AG09309 (cell line): ENCODE measurements around the gene ZBTB11.
"Not testable (repeated sequence)": the region's sequence is repeated elsewhere in the genome, so short reads cannot be mapped to it uniquely, and the experiment has no call there.

Experiments used
- DNase-seq: peaks from one replicate; pipeline ENCODE4 v3.0.0-alpha.2; 2010; ENCODE audit warnings: low read depth
- H3K4me3 ChIP-seq: 2 replicates; pipeline ENCODE4 v1.5.1; 2011; ENCODE audit warnings: mild to moderate bottlenecking, low read depth, low read length, moderate library complexity; ENCODE audit not compliant: control insufficient read depth
- TF ChIP-seq, protein P1 (sequence below): IDR thresholded peaks from 2 replicates; pipeline ENCODE4 v1.5.1; 2011; ENCODE audit warnings: mild to moderate bottlenecking, low read depth, low read length, inconsistent platforms; ENCODE audit not compliant: insufficient read depth, control insufficient read depth; ENCODE audit errors: missing control alignments

The ZBTB11 gene

DNA sequence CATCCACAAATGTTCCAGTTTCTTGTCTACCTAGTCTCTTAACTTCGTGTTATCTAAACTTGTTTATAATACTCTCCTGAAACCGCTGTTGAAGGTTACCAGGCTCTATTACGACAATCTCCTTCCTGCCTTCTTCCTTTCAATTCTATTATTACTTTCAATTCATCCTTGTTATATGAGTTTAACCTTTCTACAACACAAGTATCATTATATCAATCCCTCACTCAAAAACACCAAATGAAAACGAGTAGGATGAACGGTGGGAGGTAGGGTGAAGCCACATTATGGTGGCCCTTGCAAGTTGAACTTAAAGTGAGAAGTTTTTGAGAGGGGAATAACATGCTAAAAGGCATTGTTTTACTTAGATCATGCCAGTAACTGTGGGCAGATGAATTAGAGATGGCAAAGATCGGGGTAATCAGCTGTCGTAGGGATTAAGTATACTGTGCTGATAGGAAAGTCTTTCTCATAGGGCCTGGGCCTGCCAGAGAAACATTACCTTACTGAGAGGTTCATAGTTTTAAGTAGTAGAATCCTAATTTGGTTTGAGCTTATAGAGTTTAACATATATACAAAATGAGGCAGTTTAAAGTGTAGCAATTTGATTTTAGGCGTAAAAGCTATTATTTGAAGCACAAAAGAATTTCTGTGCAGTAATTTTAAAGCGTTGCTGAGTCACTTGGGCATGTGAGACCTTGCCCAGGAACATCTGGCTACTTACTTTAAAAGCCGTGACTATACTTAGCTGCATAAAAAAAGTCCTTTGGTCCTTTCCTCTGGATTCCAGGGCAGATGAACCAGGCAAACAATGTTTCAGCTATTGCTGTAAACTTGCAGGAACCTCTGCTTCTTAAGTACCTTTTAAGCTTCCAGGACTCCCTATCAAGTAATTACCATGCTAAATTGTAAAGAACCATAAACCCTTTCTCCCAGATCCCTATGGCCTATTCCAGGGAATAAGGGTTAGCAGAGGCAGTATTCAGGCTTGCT is 44.2 kb upstream of the ZBTB11 start:
- TF ChIP-seq, protein P1, sequence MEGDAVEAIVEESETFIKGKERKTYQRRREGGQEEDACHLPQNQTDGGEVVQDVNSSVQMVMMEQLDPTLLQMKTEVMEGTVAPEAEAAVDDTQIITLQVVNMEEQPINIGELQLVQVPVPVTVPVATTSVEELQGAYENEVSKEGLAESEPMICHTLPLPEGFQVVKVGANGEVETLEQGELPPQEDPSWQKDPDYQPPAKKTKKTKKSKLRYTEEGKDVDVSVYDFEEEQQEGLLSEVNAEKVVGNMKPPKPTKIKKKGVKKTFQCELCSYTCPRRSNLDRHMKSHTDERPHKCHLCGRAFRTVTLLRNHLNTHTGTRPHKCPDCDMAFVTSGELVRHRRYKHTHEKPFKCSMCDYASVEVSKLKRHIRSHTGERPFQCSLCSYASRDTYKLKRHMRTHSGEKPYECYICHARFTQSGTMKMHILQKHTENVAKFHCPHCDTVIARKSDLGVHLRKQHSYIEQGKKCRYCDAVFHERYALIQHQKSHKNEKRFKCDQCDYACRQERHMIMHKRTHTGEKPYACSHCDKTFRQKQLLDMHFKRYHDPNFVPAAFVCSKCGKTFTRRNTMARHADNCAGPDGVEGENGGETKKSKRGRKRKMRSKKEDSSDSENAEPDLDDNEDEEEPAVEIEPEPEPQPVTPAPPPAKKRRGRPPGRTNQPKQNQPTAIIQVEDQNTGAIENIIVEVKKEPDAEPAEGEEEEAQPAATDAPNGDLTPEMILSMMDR = no peak
- peak; percentile 29 for DNase-seq
- no peak overlapping the region for H3K4me3 ChIP-seq

DNA sequence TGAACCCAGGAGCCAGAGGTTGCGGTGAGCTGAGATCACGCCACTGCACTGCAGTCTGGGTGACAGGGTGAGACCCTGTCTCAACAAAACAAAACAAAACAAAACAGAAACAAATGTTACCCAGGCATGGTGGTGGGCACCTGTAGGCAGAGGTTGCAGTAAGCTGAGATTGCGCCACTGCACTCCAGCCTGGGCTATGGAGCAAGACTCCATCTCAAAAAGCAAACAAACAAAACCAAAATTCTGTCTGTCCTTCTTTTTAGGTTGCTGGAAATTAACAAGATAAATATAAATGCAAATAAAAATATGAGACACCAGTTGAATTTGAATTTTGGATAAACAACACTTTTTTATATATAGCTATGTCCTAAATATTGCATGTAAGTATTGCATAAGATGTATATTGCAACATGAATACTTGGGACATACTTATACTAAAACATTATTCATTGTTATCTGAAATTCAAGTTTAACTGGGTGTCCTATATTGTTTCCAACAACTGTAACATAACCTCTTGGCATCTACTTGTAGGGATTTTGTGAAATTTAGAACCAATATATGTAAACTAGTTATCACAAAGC is 42.8 kb upstream of the ZBTB11 start:
- TF ChIP-seq, protein P1 = no peak
- DNase-seq = no peak
- H3K4me3 ChIP-seq = no peak overlapping the region

DNA sequence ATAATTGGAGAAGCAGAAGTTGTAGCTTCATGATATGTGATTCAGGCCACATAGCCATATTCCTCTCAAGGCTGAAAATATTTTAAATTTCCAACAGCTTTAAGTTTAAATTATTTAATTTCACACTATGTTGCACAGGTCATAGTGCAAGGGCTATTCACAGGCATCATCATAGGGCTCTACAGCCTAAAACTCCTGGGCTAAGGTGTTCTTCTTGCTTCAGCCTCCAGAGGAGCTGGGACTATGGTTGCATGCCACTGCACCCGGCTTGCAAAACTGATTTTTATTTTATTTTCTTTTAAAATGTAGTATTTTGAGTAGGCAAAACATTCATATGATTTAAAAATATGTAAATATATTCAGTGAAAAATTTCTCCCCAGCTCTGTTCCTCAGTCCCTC is 41.5 kb upstream of the ZBTB11 start:
- TF ChIP-seq, protein P1 = no peak

DNA sequence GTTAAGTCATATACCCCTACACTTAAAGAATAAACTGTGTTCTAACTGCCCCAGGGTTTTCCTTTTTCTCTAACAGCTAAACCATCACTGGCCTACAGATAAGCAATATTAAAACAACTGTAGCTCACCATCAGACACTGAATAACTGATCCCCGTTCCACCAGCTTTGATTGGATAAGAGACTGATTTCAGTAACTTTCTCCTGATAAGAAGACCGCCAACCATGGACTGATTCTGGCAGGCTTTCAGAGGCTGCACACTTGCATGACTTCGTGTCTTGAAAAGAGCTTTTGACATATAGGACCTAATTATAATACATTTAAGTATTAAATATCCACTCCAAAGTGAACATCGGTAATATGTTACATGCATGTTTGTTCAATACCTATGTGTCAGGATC is 32.2 kb upstream of the ZBTB11 start:
- TF ChIP-seq, protein P1 = no peak
- no peak overlapping the region for H3K4me3 ChIP-seq
- DNase-seq = no peak

More for the DNA sequence above, 41.5 kb upstream of the ZBTB11 start:
- DNase-seq = no peak
- H3K4me3 ChIP-seq = no peak overlapping the region

DNA sequence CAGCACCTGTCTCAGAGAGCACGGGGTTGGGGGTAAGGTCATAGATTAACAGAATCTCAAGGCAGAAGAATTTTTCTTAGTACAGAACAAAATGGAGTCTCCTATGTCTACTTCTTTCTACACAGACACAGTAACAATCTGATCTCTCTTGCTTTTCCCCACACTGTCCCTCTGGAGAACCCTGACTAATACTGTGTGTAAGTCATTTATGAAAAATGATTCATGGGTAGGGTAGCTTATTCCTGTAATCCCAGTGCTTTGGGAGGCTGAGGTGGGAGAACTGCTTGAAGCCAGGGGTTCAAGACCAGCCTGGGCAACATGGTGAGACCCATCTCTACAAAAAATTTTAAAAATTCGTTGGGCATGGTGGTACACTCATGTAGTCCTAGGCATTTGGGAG is 27.7 kb upstream of the ZBTB11 start:
- H3K4me3 ChIP-seq, DNase-seq: not testable (repeated sequence)

DNA sequence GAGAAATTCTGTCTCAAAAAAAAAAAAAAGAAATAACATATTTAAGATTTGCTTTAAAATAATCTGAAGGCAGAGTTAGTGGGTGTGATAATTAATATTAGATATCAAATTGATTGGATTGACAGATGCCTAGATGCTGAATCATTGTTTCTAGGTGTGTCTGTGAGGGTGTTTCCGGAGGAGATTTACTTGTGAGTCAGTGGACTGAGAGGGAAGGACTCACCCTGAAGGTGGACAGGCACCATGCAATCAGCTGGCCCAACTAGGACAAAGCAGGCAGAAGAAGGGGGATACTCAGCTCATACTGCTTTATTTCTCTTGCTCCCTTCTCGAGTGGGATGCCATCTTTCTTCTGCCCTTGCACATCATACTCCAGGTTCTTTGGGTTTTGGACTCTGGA is 26.2 kb upstream of the ZBTB11 start:
- TF ChIP-seq, protein P1 = no peak
- no peak overlapping the region for H3K4me3 ChIP-seq
- DNase-seq = no peak

DNA sequence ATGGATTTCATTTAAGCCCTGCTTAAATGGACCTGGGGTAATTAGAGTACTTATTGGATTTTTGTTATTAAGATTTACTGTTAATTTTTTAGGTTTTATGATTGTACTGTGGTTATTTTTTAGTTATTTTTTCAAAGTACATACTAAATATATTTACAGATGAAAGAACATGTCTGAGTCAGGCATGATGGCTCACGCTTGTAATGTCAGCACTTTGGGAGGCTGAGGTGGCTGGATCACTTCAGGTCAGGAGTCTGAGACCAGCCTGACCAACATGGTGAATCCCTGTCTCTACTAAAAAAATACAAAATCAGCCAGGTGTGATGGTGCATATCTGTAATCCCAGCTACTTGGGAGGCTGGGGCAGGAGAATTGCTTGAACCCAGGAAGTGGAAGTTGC is 25.8 kb upstream of the ZBTB11 start:
- DNase-seq = no peak
- no peak overlapping the region for H3K4me3 ChIP-seq
- TF ChIP-seq, protein P1 = no peak
